LNCAP (cell line): ENCODE data around the gene POLQ.

Experiments
- TF ChIP-seq, protein P1 (sequence below): fragments of 450-650 bp; IDR thresholded peaks from 2 replicates; pipeline ENCODE4 v1.5.1; 2017; ENCODE audit warnings: mild to moderate bottlenecking

The POLQ gene

DNA sequence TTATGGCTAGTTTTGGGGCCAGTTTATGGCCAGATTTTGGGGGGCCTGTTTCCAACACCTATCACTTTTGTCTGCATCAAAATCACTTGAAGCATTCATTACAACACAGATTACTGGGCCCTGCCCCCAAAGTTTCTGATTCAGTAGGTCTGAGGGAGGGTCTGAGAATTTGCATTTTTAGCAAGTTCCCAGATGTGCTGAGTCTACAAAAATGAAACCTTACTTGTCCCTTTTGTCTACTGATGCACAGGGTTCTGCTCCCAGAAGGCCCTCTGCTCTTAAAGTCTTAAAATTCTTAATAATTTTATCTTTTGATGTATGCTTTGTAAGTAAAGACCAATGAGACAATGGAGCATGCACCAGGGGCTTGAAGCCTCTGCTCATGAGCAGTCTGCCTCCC is 146.0 kb downstream of the POLQ start:
- TF ChIP-seq, protein P1, sequence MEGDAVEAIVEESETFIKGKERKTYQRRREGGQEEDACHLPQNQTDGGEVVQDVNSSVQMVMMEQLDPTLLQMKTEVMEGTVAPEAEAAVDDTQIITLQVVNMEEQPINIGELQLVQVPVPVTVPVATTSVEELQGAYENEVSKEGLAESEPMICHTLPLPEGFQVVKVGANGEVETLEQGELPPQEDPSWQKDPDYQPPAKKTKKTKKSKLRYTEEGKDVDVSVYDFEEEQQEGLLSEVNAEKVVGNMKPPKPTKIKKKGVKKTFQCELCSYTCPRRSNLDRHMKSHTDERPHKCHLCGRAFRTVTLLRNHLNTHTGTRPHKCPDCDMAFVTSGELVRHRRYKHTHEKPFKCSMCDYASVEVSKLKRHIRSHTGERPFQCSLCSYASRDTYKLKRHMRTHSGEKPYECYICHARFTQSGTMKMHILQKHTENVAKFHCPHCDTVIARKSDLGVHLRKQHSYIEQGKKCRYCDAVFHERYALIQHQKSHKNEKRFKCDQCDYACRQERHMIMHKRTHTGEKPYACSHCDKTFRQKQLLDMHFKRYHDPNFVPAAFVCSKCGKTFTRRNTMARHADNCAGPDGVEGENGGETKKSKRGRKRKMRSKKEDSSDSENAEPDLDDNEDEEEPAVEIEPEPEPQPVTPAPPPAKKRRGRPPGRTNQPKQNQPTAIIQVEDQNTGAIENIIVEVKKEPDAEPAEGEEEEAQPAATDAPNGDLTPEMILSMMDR, result no peak
